OCI-LY3 (cell line): ENCODE data around the gene EPHA2.

Source experiments
- CTCF ChIP-seq: fragments of 200-600, 300-600 bp; sonication (generic); IDR thresholded peaks from 2 replicates; pipeline ENCODE4 v1.5.1; 2014; ENCODE audit warnings: antibody characterized with exemption, low read length, low read depth
- EZH2phosphoT487 ChIP-seq: fragments of 200-600 bp; shearing (Covaris generic); IDR thresholded peaks from 2 replicates; pipeline ENCODE4 v1.6.1; 2018; ENCODE audit warnings: antibody characterized with exemption, mixed run types, low read depth

- TF ChIP-seq CTCF (no peak), EZH2phosphoT487 (no peak)
These were observed 41.1 kb downstream of the EPHA2 start for GRCh38 chr1:16114527-16115467.
